ENCODE data around the gene ZNF592.

Gene ZNF592

GRCh38 chr15:84778194-84778593 lies 29.8 kb downstream of the ZNF592 start:
- no peak for DNase-seq (ENCODE audit: low read depth in 1 of 2, low spot score in 1 of 2)

- no peak for DNase-seq (ENCODE audit: low read depth in 1 of 2, low spot score in 1 of 2)
Measured at GRCh38 chr15:84780492-84780891, 32.1 kb downstream of the ZNF592 start.

- no peak for DNase-seq (ENCODE audit: low read depth in 1 of 2, low spot score in 1 of 2)
Measured at GRCh38 chr15:84781495-84781894, 33.1 kb downstream of the ZNF592 start.

- no peak for DNase-seq (ENCODE audit: low read depth in 1 of 2, low spot score in 1 of 2)
Measured at GRCh38 chr15:84782346-84782745, 34.0 kb downstream of the ZNF592 start.

GRCh38 chr15:84783493-84784251 lies 35.3 kb downstream of the ZNF592 start:
- no peak for DNase-seq (ENCODE audit: low read depth in 1 of 2, low spot score in 1 of 2)

- no peak for DNase-seq (ENCODE audit: low read depth in 1 of 2, low spot score in 1 of 2)
Measured at GRCh38 chr15:84784262-84784661, 35.9 kb downstream of the ZNF592 start.

- no peak for DNase-seq (ENCODE audit: low read depth in 1 of 2, low spot score in 1 of 2)
Measured at GRCh38 chr15:84785053-84785452, 36.7 kb downstream of the ZNF592 start.

GRCh38 chr15:84788500-84788899 lies 40.1 kb downstream of the ZNF592 start:
- no peak for DNase-seq (ENCODE audit: low read depth in 1 of 2, low spot score in 1 of 2)

GRCh38 chr15:84789762-84790161 lies 41.4 kb downstream of the ZNF592 start:
- no peak for DNase-seq (ENCODE audit: low read depth in 1 of 2, low spot score in 1 of 2)

GRCh38 chr15:84790676-84791075 lies 42.3 kb downstream of the ZNF592 start:
- DNase-seq (ENCODE audit: low read depth in 1 of 2, low spot score in 1 of 2): no peak

- DNase-seq (ENCODE audit: low read depth in 1 of 2, low spot score in 1 of 2): no peak
Measured at GRCh38 chr15:84791763-84792162, 43.4 kb downstream of the ZNF592 start.

- DNase-seq (ENCODE audit: low read depth in 1 of 2, low spot score in 1 of 2): no peak
Measured at GRCh38 chr15:84793431-84794161, 45.2 kb downstream of the ZNF592 start.

- no peak for DNase-seq (ENCODE audit: low read depth in 1 of 2, low spot score in 1 of 2)
Measured at GRCh38 chr15:84794162-84794547, 45.8 kb downstream of the ZNF592 start.

GRCh38 chr15:84795186-84795585 lies 46.8 kb downstream of the ZNF592 start:
- DNase-seq (ENCODE audit: low read depth in 1 of 2, low spot score in 1 of 2): no peak

GRCh38 chr15:84797212-84797611 lies 48.8 kb downstream of the ZNF592 start:
- no peak for DNase-seq (ENCODE audit: low read depth in 1 of 2, low spot score in 1 of 2)

GRCh38 chr15:84797801-84798200 lies 49.4 kb downstream of the ZNF592 start:
- DNase-seq (ENCODE audit: low read depth in 1 of 2, low spot score in 1 of 2): no peak

- DNase-seq (ENCODE audit: low read depth in 1 of 2, low spot score in 1 of 2): no peak
Measured at GRCh38 chr15:84798436-84798946, 50.1 kb downstream of the ZNF592 start.

- no peak for DNase-seq (ENCODE audit: low read depth in 1 of 2, low spot score in 1 of 2)
Measured at GRCh38 chr15:84799511-84800187, 51.3 kb downstream of the ZNF592 start.

- DNase-seq (ENCODE audit: low read depth in 1 of 2, low spot score in 1 of 2): no peak
Measured at GRCh38 chr15:84800365-84800806, 52.0 kb downstream of the ZNF592 start.

GRCh38 chr15:84804005-84804900 lies 55.9 kb downstream of the ZNF592 start:
- DNase-seq (ENCODE audit: low read depth in 1 of 2, low spot score in 1 of 2): no peak

GRCh38 chr15:84805221-84805620 lies 56.8 kb downstream of the ZNF592 start:
- no peak for DNase-seq (ENCODE audit: low read depth in 1 of 2, low spot score in 1 of 2)

Measured in activated CD4-positive, alpha-beta T cell treated with anti-CD3 and anti-CD28 coated beads, Interleukin-2, amount 50 U/mL, for 24 hours (primary cell).